GM21528 (cell line): ENCODE data around the gene LTF.
"Not testable (repeated sequence)": the region's sequence is repeated elsewhere in the genome, so short reads cannot be mapped to it uniquely, and the experiment has no call there.

Source experiments
- ATAC-seq: cut with Tn5 transposase; IDR thresholded peaks from one replicate; pipeline ENCODE4 v1.9.1; 2021; ENCODE audit warnings: mild to moderate bottlenecking, moderate library complexity; ENCODE audit not compliant: unreplicated experiment, low FRiP score

LTF gene

DNA sequence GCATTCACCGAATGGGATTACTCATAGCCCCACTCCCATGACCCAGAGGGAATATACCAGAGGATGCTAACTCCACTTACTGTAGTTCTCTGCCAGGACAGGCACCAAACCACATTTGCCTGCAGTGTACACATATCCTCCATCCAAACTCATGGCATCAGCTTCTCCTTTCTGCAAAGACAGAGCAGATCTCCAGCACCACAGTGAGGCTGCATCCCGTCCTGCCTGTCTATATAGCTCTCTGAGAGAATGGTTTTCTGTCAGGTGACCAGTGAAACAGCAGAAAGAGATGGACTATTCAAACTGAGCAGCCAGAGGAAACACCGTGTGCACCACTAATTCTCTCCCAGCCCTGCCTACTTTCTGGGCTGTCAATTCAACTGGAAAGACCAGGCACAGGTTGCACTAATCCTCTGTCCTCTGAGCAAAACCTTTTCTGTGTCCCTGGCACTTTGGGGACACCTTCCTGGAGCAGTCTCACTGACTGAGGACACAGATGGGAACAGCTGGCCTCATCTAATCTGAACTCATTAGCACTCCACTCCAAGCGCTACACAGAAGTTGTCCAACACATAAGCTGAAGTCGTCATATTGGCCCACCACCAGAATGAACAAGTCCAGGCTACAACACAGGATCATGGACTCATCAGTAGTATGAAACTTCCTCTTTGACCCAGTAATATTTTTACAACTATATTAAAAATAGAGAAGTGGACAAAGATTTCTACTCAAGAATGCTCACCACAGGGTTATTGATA, 17.3 kb downstream of the LTF start:
- no peak for ATAC-seq

DNA sequence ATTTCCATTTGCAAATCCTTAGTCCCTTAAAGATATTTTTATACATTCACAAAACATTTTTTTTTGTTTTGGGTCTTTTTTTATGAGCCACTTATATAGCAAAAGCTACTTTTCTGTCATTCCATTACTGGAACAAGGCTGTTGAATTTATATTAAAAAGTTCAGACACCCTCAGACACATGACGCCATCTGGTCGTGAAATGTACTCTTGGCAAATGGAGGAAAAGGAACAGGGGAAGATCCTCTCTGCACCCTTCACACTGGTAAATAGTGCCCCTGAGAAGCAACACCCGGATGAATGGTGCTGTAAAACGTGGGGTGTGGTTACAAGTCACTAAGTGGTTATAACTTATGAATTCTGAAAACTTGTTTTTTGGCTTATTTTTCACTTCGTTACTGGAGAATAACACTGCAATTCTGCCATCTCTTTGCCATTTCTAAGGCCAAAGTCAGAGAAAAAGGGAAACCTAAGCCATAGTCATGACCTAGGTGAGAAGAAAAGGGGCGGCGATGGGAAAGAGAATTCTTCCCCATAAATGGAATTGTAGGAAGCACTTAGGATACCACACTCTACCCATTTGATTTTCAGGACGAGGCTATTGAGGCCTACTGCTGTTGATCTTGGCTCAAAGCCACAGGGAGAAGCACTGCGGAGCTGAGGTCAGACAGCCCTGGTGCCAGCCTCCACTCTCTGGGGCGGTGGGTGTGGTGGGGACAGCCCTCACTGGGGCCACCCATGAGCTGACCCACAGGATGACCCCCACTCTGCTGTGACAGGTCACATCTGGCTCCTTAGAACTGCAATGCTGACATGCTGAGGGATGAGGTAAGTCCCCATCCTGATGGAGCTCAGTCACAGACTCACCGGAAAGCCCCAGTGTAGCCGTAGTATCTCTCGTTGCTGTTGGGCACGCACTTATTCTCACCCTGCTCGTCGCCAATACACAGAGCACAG, 21.9 kb downstream of the LTF start:
- no peak for ATAC-seq

DNA sequence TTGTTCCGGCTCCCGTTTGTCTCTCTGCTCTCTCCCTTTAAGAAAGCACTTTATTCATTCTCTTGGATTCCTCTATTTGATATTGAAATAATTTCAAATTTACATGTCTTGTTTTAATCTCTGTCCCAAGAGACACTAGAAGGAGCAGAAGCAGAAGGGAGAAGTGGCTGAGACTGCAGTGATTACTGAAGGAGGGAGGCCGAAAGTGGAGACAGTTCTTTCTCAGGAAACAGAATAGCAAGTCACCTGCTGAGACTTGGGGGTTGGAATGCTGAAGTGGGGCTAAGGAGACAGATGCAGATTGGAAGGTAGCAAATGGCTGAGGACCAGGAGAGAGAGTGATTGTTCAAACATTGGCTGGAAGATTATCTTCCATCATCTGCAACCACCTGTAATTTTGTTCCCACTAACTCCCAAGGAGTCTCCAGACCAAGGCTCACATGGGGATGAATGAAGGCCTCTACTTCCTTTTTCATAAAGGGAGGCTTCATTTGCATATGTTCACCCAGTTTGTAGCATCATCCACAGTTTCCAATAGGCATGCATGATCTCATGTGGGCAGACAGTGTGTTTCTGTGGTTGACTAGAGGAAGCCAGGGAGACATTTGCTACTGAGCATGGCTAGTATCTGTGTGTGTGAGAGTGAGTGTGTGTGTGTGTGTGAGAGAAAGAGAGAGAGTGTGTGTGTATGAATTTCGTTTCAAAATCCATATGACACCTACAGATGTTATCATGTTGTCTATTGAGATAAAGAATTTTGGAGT, 24.0 kb downstream of the LTF start:
- ATAC-seq: peak; percentile 60

DNA sequence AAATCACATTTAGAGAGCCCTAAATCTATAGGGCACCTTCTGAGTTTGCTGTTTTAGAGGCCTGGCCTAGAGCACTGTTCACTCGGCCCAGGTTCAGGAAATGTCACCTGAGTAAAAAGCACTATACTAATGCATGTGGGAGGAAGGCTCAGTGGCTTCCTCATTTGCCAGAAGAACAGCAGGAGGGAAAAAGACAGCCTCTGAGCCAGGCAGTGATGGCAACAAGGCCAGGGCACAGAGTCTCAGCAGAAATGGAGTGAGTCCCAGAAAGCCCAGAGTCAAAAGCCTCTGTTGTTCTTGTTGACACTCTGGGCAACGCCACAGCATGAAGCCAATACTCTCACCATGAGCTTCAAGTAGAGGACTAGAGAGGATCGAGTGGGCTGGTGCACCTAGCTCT, 25.9 kb downstream of the LTF start:
- no peak for ATAC-seq

DNA sequence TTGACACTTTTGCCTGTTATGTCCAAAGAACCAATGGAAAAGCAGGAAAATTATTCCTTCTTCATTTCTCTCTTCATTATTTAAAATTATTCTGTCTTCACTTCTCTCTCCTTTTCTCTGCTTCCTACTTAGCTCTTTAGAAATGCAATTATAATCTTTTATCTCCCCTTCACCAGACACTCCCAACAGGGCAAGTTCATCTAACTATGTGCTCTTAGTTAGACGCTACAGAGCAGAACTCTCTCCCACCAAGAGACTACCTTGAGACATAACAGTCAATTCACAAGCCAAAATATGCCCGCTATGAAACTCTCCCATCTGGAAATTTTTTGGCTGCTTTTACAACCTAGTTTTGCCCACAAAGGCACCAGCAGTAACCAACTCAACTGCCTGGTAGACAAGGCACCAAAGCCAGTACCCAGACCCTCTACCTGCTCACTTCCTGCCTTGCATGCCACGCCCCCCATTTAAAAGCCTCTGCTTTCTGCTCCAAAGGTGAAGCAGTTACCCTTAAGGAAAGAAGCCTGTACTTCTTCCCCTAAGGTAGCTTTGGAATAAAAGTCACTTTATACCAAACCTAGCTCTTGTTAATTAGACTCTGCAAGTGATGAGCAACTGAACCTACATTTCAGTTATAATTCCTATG, 29.5 kb downstream of the LTF start:
- no peak for ATAC-seq

DNA sequence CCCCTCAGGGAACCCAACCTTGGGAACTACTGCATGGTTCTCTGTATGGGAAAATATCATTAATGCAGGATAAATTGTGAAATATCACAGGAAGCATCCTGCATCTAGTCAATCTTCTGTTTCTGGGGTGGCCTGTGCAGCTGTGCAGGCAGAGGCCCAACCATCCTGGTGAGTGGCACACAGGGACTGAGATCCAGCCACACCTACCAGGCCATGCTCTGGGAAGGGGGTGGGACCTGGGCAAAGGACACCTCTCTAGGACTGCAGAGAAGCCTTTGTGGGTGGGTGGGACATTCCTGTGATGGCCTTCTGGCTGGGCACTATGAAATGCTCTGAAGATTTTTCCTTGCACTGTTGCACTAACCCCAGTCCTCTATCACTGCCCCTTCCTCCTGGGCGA, 30.9 kb downstream of the LTF start:
- no peak for ATAC-seq

DNA sequence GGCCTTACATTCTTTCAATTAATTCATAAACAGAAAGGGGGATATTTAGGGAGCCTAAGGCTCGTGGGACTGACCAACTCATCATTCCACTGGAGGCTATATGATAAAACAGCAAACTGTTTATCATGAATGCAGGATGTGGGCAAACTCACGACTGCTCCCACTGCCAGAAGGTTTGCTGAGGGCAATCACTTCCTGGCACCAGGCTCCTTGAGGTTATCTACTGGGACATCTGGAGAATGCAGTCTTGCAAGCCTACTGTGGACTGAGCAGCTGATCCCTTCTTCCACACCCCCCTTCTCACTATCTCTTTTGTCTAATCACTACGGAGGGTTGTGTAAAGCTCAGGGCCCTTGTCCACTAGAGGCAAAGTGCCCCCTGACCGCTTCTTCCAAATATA, 31.6 kb downstream of the LTF start:
- ATAC-seq: not testable (repeated sequence)

DNA sequence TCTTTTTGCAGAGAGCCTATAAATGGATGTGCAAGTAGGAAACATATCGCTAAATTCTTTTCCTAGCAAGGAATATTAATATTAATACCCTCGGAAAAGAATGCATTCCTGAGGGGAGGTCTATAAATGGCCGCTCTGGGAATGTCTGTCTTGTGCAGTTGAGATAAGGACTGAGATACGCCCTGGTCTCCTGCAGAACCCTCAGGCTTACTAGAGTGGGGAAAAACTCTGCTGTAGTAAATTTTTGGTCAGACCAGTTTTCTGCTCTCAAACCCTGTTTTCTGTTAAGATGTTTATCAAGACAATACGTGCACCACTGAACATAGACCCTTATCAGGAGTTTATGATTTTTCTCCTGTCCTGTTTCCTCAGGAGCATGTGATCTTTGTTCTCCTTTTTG, 32.8 kb downstream of the LTF start:
- ATAC-seq: not testable (repeated sequence)

DNA sequence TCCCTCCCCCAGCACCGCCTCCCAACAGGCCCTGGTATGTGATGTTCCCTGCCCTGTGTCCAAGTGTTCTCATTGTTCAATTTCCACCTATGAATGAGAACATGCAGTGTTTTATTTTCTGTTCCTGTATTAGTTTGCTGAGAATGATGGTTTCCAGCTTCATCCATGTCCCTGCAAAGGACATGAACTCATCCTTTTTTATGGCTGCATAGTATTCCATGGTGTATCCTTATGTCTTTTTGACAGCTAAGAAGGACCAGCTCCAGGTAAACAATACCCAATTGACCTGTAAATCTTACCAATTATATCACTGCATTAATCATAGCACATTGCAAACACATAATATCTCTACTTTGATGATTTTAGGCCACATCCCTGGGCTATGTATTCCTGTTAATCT, 33.8 kb downstream of the LTF start:
- not testable (repeated sequence) for ATAC-seq

DNA sequence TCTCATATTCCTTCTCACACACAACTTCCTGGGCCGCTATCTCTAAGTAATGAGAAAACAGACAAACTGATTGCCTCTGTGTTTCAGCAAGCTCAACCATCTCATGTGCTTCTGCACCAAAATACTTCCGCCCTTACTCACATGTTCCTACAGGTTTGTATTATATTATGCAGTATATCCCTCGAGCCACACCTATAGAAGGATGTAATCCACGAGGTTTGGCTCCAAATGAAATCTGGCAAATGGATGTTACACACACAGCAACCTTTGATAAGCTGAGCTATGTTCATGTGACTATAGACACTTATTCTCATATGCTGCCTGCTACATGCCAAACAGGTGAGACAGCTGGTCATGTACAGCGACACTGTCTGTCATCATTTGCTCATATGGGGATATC, 35.0 kb downstream of the LTF start:
- ATAC-seq: no peak

DNA sequence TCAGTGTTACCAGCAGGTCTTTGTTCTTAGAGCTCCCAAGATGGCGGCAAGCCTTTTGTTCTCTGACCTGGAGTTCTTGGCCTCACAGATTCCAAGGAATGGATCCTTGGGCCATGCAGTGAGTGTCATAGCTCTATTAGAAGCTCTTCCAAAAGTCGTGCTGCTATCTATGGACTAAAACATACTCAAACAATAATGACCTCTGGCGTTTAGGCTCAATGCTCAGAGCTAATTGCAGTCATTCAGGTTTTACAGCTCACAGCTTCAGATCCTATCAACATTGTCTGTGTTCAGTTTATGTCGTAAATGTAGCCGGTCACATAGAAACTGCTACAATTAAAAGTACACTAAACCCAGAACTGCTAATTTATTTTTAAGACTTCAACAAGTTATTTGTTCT, 35.5 kb downstream of the LTF start:
- no peak for ATAC-seq

DNA sequence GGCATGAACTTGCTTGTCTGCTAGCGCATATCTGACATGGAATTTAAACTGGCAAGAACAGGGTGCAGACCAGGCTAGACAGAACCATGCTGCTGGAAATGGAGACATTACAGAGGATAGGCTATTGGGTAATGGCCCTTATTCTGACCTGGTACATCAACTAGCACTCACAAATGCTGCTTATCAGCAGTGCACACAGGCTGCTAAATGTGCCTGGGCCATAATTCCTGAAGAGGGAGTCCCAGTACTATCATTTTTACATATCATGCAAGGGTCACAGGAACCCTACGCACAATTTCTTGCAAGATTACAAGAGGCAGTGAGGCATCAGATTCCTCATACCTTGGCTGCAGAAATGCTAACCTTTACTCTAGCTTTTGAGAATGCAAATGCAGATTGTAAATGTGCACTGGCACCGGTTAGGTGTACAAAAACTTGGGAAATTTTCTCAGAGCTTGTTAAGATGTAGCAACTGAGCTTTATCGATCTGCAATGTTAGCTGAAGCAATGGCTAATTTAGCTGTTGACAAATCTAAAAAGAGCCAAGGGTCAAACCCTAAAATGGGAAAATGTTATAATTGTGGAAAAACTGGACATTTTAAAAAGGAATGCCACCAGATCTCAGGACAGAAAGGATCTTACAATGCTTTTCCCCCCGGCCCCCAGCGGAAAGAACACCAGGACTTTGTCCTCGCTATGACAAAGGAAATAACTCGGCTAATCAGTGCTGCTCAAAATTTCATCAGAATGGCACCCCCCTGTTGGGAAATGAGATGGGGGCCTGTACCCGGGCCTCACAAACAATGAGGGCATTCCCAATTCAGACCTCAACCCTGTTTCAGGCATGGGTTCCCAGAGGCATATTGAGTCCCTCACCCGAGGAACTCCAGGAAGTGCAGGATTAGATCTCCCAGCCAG, 36.5 kb downstream of the LTF start:
- no peak for ATAC-seq

DNA sequence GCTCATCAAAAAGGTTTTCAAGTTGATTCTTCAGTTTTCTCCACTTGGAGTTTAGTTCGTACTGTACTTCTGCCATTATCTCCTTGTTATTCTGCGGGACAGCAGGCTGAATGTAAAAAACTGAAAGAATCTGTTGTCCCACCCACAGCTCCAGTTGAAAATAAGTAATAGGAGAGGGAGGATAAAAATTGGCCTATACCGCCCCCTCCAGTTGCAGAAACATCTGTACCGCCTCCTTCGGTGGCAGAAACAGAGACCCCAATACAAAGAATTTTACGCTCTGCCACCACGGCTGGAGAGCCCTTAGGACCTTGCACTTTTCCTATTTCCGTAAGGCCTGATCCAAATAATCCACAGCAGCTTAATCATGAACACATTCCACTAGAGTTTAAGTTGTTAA, 37.3 kb downstream of the LTF start:
- not testable (repeated sequence) for ATAC-seq

DNA sequence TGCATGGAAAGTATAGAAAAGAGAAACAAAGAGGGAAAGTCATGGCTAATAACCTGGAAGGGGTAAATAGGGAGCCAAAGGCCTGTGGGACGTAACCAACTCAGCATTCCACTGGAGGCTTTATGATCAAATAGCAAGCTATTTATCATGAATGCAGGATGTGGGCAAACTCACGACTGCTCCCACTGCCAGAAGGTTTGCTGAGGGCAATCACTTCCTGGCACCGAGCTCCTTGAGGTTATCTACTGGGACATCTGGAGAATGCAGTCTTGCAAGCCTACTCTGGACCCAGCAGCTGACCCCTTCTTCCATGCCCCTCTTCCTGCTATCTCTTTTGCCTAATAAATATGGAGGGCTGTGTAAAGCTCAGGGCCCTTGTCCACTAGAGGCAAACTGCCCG, 38.2 kb downstream of the LTF start:
- ATAC-seq: not testable (repeated sequence)

DNA sequence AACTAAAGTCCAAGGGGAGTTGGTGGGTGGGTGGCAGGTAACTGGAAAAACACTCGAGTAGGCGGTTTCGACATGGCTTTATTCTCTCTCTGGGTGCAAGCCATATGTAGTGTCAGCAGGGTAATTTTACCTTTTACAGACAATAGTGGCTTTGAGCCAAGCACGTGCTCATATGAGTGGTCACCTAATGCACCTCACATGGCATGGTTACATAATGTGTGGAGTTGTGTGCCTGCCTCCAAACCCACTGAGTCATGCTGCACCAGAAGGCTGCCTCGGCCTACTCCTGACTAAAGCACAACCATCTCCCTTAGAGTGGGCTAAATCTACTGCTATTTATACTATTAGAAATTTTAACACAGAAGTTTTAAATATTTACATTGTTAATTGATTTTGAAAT, 41.1 kb downstream of the LTF start:
- ATAC-seq: no peak

DNA sequence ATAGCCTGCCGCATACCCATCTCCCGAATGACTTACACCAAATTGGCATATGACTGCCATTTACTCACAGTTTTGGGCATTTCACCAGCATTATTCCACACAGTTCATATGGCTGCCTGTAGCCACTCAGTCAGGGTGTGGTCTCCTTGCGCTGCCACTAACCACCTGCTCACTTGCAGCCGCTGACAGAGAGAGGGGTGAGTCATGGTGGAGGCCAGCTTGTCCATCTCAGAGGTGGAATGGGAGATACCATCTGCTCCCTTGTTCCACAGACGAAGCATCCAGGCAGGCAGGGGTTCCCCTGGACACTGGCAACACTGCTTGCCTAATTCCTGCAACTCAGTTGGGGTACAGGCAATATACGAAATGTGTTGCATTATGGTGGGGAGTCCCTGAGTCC, 42.1 kb downstream of the LTF start:
- no peak for ATAC-seq

DNA sequence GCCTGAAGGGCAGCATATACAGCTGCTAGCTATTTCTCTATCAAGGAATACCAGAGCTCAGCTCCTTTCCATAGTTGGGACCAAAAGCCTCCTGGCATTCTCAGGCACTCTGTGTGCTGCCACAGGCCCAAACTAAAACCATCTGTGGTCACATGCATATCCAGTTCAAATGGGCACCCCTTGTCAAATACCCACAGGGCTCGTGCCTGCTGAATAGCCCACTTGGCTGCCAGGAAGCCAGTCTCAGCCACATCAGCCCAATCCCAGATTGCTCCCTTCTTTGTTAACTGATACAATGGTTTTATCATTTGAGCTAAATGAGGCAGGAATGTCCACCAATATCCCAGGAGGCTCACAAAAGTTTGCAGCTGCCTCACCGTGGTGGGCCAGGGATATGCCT, 43.8 kb downstream of the LTF start:
- ATAC-seq: no peak

DNA sequence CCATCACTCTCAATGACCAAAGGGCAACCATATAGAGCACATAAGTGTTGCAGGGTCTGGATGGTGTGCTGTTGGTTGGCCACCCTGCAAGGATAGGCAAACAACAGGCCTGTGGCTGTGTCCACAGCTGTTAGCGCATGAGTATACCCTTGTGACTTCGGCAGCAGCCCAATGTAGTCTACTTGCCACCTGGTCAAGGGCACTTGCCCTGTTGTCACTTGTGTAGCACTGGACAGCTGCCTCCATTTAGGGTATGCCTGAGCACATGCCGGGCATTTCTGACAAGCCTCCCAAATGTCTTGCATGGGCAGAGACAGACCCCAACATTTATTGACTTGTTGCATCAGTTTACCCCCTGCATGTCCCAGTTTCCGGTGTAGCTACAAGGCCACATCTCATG, 44.9 kb downstream of the LTF start:
- ATAC-seq: no peak

DNA sequence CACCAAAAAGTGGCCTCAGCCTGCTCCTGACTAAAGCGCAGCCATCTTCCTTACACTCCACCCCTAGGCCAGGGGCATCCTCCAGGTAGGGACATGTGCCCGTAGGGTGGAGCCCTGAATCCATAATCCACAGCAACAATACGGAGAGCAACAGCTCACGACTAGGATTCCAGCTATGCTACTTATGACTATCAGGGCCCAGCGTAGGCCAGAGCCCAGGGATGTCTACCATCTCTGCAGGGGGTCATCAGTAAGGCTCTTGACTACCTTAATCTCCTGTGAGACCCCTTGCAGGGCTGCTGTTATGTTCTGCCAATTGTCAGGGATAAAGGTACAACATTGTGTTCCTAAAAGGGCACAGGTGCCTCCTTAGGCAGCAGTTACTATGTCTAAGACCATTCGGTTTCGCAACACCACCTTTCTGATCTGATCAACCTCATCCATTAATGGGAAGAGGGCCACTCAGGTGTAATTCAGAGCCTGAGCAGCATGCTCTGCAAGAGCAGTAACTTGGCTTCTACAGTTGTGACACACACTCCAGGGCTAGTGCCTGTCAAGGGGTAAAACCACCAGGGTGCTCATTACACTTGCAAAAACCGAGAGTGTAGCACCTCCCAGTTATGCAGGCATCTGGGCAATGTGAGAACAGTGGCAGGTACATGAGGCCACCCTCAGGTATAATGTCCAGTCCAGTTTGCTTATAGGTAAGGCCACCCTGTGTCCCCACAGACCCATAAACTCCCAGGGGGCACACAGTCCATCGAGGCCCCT, 46.7 kb downstream of the LTF start:
- ATAC-seq: no peak
